ENCODE data around the gene ETV4.
A peak's percentile ranks its signal among the peaks of the same experiment; 100 is the strongest.

ETV4 gene

DNA sequence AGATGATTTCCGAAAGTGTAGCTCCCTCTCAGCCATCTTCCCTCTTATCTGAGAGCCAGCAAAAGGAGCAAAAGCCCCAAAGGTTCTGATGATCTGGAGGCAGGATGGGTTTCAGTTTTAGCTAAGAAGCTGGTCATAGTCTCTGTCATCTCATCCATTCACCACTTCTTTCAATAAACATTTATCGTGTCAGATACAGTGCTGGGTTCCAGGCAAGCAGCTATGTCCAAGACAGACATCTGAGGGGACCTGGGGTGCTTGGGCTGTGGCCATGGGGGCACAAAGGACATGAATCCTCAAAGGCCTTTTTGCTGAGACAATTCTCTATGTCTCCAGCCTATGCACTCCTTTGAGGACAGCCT lies 1.0 kb upstream of the ETV4 start:
- DNase-seq (ENCODE audit: low spot score in 2 of 2) = no peak
- H3K27me3 ChIP-seq (ENCODE audit: low read depth) = peaks cover 10% of the 10 kb centered on the region
- H3K4me3 ChIP-seq = no peak overlapping the region
- H3K4me1 ChIP-seq = peaks cover 21% of the 10 kb centered on the region
- in situ Hi-C loops (cut with MboI; ENCODE audit: low sequenced_read_pairs) = no loop called here
- no peaks in the 10 kb centered on the region for H3K36me3 ChIP-seq (replicated peaks)
- no peaks in the 10 kb centered on the region for H3K9me3 ChIP-seq

DNA sequence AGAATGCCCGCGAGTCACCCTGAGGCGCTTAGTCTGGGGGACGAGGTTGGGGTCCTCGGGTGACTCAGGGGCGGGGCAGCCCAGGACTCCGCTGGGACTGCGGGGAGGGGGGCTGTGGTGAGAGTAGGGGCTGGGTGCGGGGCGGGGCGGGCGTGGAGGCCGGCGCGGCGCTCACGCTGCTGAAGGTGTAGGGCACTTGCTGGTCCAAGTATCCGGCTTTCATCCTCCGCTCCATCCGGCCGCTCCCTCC lies 832 bp downstream of the ETV4 start:
- peaks cover 21% of the 10 kb centered on the region for H3K4me1 ChIP-seq
- H3K27me3 ChIP-seq (ENCODE audit: low read depth) = peaks cover 10% of the 10 kb centered on the region
- in situ Hi-C loops (cut with MboI; ENCODE audit: low sequenced_read_pairs) = no loop called here
- H3K9me3 ChIP-seq = no peaks in the 10 kb centered on the region
- DNase-seq (ENCODE audit: low spot score in 2 of 2) = no peak
- no peaks in the 10 kb centered on the region for H3K36me3 ChIP-seq (replicated peaks)
- H3K4me3 ChIP-seq = peak overlapping the region; percentile 40

DNA sequence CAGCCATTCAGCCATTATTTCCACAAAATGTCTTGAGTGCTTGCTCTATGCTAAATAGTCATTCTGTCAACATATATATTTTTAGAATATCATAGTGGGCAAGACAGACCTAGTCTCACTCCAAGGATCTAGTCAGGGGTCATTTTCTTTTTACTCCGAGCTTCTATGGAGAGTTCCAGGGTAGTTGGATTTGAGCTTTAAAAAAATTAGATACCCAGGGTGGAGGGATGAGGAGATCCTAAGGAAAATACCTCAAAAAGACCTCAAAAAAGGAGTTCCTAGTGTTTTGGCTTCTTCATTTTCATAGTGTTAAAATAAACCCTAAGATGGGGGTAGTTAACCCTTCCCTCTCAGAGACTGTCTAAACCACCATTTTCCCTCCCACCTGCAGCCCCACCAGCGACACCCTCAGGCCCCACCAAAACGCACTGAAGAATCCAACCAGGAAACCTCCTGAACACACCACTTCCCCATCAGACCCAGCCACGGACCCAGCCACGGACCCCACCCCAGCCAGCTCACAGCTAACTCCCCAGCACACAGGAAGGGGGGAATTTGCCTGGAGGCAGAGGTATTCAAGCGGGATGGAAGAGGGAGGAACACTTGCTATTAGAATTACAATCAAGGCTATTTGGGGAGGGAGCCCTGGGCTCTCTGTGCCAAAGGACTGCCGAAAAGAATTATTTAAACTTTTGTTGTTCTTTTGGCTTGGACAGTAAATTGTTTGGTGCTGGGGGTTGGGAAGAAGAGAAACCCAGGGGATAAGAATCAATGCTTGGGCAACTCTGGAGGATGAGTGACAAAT lies 2.2 kb downstream of the ETV4 start:
- peak overlapping the region; percentile 40 for H3K4me3 ChIP-seq
- in situ Hi-C loops (cut with MboI; ENCODE audit: low sequenced_read_pairs) = no loop called here
- H3K9me3 ChIP-seq = no peaks in the 10 kb centered on the region
- peak; percentile 64 to 69 for DNase-seq (ENCODE audit: low spot score in 2 of 2)
- H3K27me3 ChIP-seq (ENCODE audit: low read depth) = peaks cover 10% of the 10 kb centered on the region
- peaks cover 14% of the 10 kb centered on the region for H3K4me1 ChIP-seq
- no peaks in the 10 kb centered on the region for H3K36me3 ChIP-seq (replicated peaks)

DNA sequence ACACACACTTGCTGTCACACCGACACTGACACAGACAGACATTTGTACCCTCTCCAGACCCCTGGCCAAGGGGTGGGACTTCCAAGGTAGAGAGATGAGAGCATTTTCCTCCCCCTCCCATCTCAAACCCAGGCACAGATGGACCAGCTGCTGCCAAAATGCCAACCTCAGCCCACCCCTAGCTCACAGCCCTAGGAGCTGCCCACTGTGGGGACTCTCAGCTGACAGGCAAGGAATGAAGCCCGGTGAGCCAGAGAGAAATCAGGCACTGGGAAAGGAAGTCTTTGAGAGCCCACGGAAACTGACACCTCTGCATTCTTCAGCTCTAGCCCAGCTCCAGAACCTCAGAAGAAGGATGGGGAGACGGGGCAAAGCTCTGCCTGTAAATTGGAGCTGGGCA lies 2.8 kb downstream of the ETV4 start:
- in situ Hi-C loops (cut with MboI; ENCODE audit: low sequenced_read_pairs) = no loop called here
- Histone ChIP-seq H3K9me3 (no peaks in the 10 kb centered on the region), H3K4me1 (peaks cover 14% of the 10 kb centered on the region), H3K36me3 (replicated peaks) (no peaks in the 10 kb centered on the region), H3K27me3 (ENCODE audit: low read depth) (peaks cover 10% of the 10 kb centered on the region), H3K4me3 (no peak overlapping the region)
- peak in 1 of 2 experiments; percentile 2 for DNase-seq (ENCODE audit: low spot score in 2 of 2)

DNA sequence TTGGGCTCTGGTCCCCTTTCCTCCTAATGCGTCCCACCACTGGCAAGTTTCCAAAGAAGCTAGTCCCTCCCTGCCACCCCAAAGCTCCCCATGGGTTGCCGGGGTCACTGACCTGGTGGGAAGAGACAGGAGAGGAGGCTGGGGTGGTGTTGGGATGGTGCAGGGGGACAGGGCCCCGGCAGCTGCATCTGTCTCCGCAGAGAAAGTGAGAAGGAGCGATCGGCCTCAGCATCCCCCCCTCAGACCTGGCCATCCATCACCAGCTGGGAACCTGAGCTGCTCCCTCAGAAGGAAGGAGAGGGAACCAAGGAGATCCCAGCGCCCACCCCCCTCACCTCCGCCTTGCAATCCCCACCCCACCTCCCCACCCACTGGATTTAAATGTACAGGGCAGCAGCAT lies 3.3 kb downstream of the ETV4 start:
- Histone ChIP-seq H3K4me1 (peaks cover 14% of the 10 kb centered on the region), H3K27me3 (ENCODE audit: low read depth) (peaks cover 10% of the 10 kb centered on the region), H3K4me3 (no peak overlapping the region), H3K36me3 (replicated peaks) (no peaks in the 10 kb centered on the region), H3K9me3 (no peaks in the 10 kb centered on the region)
- DNase-seq (ENCODE audit: low spot score in 2 of 2) = no peak
- in situ Hi-C loops (cut with MboI; ENCODE audit: low sequenced_read_pairs) = no loop called here

DNA sequence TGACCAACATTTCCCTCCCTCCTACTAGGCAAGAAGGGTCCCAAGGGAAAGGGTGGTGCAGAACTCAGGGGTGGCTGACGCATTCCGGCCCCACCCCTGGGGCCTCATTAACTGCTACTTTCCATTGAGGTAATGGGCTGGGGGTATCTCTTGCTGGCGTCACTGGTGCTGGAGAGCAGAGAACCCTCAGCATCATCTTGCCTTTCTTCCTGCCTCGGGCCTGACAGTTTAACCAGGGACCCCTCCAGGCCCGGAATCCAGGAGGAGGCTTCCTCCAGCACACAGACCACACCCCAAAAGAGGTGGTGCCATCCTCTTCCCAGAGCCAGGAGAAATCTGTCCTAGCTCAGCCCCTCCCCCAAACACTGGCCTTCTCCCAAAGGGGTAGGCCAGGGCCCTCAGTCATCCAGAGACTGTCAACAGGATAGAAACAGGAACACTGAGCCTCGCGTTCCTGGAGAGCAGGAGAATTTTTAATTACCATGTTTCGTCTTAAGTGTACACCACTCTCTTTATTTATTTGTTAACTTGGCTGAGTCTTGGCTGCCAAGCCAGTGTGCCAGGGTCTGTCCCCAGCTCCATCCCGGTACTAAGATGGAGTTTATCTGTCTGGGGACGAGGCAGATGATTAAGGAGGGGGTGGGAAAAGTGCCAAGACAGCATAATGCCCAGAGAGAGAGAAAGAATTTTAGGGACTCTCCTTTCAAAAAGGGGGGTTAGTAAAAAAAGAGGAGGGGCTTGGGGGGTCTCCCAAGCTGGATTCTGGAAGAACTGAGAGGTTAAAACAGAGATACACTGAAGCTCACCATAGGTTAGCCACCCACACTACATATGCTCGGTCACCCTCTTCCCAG lies 5.1 kb downstream of the ETV4 start:
- H3K4me3 ChIP-seq = no peak overlapping the region
- in situ Hi-C loops (cut with MboI; ENCODE audit: low sequenced_read_pairs) = no loop called here
- peak; percentile 2 to 36 for DNase-seq (ENCODE audit: low spot score in 2 of 2)
- H3K27me3 ChIP-seq (ENCODE audit: low read depth) = no peaks in the 10 kb centered on the region
- H3K36me3 ChIP-seq (replicated peaks) = no peaks in the 10 kb centered on the region
- no peaks in the 10 kb centered on the region for H3K9me3 ChIP-seq
- H3K4me1 ChIP-seq = peaks cover 14% of the 10 kb centered on the region

DNA sequence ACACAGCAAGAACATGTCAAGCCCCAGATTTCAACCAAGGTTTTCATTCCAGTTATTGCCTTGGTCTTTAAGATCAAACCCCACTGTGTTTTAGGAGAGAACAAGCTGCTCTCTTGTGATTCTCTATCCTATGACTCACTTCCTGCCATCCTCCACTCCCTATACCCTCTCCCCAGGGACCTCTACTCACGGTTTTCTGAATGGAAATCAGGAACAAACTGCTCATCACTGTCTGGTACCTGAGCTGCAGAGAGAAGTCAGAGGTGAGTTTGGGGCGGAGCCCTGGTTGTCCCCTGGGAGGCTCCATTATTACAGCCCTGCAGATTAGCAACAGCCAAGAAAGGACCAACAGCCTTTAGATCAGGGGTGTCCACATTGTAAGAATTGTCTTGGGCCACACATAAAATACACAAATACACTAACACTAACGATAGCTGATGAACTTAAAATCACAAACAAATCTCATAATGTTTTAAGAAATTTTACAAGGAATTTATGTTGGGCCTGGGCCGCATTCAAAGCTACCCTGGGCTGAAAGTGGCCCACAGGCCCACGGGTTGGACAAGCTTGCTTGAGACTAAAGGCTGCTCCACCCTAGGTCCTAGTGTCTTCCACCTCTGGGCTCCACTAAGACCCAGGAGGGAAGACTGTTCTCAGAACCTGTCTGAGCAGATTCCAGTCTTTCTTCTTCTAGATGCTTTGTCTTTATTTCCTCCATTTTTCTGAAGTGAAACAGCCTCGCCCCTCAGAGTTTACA lies 9.7 kb downstream of the ETV4 start:
- peaks cover 3% of the 10 kb centered on the region; the same call in 1 of the 2 replicates for H3K4me1 ChIP-seq
- no peaks in the 10 kb centered on the region for H3K36me3 ChIP-seq (replicated peaks)
- no peaks in the 10 kb centered on the region for H3K27me3 ChIP-seq (ENCODE audit: low read depth)
- DNase-seq (ENCODE audit: low spot score in 2 of 2) = no peak
- no peaks in the 10 kb centered on the region for H3K9me3 ChIP-seq
- in situ Hi-C loops (cut with MboI; ENCODE audit: low sequenced_read_pairs) = no loop called here
- H3K4me3 ChIP-seq = no peak overlapping the region

DNA sequence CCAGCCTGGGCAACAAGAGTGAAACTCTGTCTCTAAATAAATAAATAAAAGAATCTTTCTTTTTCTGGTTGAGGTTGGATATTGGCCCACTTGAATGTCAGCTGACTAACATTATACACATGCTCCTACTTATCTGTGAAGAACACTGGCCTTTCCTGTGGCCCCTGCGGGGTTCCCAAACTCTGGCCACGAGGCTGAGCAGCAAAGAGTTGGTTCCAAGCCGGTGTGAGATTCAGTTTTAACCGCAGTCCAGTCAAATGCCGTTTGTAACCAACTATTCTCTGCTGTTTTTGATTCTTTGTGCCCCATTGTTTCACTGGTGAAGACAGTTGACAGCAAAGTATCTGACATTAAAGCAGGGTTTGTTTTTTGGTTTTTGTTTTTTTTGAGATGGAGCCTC lies 11.2 kb downstream of the ETV4 start:
- in situ Hi-C loops (cut with MboI; ENCODE audit: low sequenced_read_pairs) = no loop called here
- Histone ChIP-seq H3K36me3 (replicated peaks) (no peaks in the 10 kb centered on the region), H3K27me3 (ENCODE audit: low read depth) (no peaks in the 10 kb centered on the region), H3K9me3 (no peaks in the 10 kb centered on the region), H3K4me1 (peaks cover 15% of the 10 kb centered on the region), H3K4me3 (no peak overlapping the region)
- no peak for DNase-seq (ENCODE audit: low spot score in 2 of 2)

DNA sequence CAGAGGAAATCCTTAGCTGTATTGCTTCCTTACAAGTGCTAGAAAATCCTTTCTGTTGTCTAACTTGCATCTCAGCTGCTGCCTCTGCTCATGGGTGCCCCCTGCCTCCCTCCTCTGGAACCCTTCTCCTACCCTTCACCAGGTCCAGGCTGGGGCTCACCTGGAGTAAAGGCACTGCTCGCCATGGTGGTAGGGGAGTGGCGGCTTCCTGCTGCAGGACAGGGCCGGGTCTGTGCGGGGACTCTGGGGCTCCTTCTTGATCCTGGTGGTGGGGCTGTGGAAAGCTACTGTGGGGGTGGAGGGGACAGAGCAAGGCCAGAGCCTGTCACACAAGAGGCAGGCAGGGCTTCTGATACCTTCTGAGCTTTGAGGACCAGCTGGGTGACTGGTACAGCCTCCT lies 12.4 kb downstream of the ETV4 start:
- Histone ChIP-seq H3K4me3 (no peak overlapping the region), H3K27me3 (ENCODE audit: low read depth) (no peaks in the 10 kb centered on the region), H3K9me3 (no peaks in the 10 kb centered on the region), H3K4me1 (peaks cover 15% of the 10 kb centered on the region), H3K36me3 (replicated peaks) (no peaks in the 10 kb centered on the region)
- in situ Hi-C loops (cut with MboI; ENCODE audit: low sequenced_read_pairs) = no loop called here
- no peak for DNase-seq (ENCODE audit: low spot score in 2 of 2)

DNA sequence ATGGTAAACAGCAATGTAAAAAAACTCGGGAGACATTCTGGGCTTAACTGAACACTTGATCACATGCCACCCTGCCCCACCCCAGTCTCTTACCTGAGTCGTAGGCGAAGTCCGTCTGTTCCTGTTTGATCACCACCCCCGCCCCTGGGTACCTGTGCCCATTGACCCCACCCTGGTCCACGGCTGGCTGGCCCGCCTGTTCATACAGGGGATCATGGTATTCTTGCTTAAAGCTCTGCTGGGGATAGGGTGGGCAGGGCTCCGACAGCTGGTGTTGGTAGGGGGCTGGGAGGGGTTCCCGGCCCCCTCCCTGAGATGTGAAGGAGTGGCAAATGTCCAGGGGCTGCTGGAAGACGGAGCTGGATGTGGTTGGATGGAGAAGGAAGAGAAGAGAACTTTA lies 13.6 kb downstream of the ETV4 start:
- H3K36me3 ChIP-seq (replicated peaks) = no peaks in the 10 kb centered on the region; the same call in 1 of the 2 replicates
- H3K27me3 ChIP-seq (ENCODE audit: low read depth) = no peaks in the 10 kb centered on the region
- H3K4me3 ChIP-seq = no peak overlapping the region
- H3K4me1 ChIP-seq = peaks cover 15% of the 10 kb centered on the region
- no peak for DNase-seq (ENCODE audit: low spot score in 2 of 2)
- H3K9me3 ChIP-seq = no peaks in the 10 kb centered on the region
- in situ Hi-C loops (cut with MboI; ENCODE audit: low sequenced_read_pairs) = no loop called here

DNA sequence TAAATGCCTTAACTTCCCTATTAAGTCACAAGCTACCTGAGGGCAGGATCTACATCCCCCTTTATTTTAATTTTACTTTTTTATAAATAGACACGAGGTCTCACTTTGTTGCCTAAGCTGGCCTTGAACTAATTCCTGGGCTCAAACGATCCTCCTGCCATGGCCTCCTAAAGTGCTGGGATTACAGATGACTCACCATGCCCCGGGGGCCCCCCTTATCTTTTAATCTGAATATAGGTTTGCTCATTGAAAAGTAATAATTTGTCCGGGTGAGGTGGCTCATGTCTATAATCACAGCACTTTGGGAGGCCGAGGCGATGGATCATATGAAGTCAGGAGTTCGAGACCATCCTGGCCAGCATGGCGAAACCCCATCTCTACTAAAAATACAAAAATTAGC lies 14.2 kb downstream of the ETV4 start:
- DNase-seq (ENCODE audit: low spot score in 2 of 2) = no peak
- no peaks in the 10 kb centered on the region for H3K27me3 ChIP-seq (ENCODE audit: low read depth)
- peaks cover 3% of the 10 kb centered on the region for H3K36me3 ChIP-seq (replicated peaks)
- in situ Hi-C loops (cut with MboI; ENCODE audit: low sequenced_read_pairs) = no loop called here
- no peaks in the 10 kb centered on the region for H3K9me3 ChIP-seq
- no peak overlapping the region for H3K4me3 ChIP-seq
- peaks cover 15% of the 10 kb centered on the region for H3K4me1 ChIP-seq

DNA sequence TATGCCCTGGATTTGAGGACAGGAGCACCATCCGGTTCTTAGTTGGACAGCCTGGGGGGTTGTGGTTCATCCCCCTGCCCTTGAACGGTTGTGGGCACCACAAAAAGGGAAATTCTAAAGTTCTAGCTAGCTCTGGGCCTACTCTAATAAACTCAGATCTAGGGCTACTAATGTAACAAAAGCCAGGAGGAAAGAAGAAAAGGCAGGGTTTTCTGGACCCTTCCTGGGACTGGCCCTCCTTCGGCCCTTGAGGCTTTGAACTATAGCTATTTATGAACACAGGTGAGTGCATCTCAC lies 15.1 kb downstream of the ETV4 start:
- Histone ChIP-seq H3K4me1 (peaks cover 15% of the 10 kb centered on the region), H3K27me3 (ENCODE audit: low read depth) (no peaks in the 10 kb centered on the region), H3K36me3 (replicated peaks) (peaks cover 9% of the 10 kb centered on the region), H3K4me3 (no peak overlapping the region), H3K9me3 (no peaks in the 10 kb centered on the region)
- DNase-seq (ENCODE audit: low spot score in 2 of 2) = no peak
- in situ Hi-C loops (cut with MboI; ENCODE audit: low sequenced_read_pairs) = no loop called here

DNA sequence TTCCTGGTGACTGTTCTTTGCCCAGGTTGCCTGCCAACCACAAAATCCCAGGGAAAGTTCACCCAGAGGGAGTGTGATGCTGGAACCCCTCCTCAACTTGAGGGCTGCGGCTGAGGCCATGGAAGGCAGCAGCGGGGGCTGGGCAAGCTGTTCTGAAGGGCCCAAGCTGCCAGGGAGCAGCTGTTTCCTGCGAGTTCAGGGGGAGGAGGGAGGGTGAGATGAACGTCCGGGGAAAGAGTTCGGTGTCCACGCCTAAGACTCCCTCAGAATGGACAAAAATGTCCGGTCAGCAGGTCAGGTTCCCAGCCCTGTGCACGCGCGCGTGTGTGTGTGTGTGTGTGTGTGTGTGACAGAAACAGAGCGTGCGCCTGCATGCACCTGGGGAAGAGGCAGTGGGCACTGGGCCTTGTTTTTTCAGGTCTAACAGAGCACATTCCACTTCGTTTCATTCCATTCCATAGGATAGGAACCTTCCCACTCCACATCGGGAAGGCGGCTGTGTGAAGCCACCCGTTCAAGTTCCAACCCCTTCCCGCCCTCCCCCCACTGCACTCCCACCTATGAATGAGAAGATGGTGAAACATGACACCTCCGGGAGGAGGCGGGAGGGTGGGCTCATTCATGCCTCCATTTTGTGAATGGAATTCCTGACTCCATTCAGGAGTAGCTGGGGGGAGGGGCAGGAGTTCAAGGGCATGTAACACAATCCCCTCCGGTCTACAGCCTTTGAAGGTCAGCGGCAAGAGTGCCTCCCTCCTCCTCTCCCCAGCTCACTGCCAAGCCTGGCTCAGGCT lies 15.7 kb downstream of the ETV4 start:
- Histone ChIP-seq H3K36me3 (replicated peaks) (peaks cover 12% of the 10 kb centered on the region), H3K4me3 (no peak overlapping the region), H3K4me1 (peaks cover 15% of the 10 kb centered on the region), H3K9me3 (no peaks in the 10 kb centered on the region), H3K27me3 (ENCODE audit: low read depth) (no peaks in the 10 kb centered on the region)
- in situ Hi-C loops (cut with MboI; ENCODE audit: low sequenced_read_pairs) = no loop called here
- peak; percentile 97 for DNase-seq (ENCODE audit: low spot score in 2 of 2)
